Prostate gland (tissue), 2 donors: ENCODE data around the gene SLC23A1.

Experiments used
- POLR2A ChIP-seq: fragments of 450-650 bp; IDR thresholded peaks from one replicate; pipeline ENCODE4 v1.6.1; 2016; ENCODE audit warnings: antibody characterized with exemption, mild to moderate bottlenecking
- POLR2AphosphoS5 ChIP-seq: sonication (generic); formaldehyde crosslinking; IDR thresholded peaks from one replicate; pipeline ENCODE4 v1.6.1; 2017; ENCODE audit warnings: antibody characterized with exemption
- TF ChIP-seq, protein P1 (sequence below), 4 experiments: fragments of 200-600 bp in 2 of 4; fragments of 450-650 bp in 2 of 4; sonication (generic) in 2 of 4; IDR thresholded peaks; 1 replicate in 3 of 4; 2 replicates in 1 of 4; pipeline ENCODE4 v1.5.1; 2016 to 2019; ENCODE audit warnings: antibody characterized with exemption in 4 of 4, mild to moderate bottlenecking in 2 of 4, moderate library complexity in 2 of 4

DNA sequence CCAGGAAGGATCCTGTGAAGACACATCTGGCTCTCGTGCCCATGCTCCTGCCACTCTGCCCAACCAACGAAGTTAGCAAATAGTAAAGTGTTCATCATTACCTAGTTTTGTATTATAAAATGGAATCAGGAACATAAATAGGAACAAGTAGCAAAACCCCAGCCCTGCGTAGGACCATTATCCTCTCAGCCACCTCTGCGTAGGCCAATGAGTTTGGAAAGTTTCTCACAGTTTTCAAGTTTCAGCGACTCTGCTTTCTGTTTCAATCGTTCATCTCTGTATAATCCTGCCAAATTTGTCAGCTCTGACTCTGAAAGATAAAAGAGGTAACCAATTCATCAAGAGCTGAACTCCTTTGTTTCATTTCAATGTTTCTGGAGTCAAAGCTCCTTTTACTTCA, 30.9 kb upstream of the SLC23A1 start:
- TF ChIP-seq, protein P1, sequence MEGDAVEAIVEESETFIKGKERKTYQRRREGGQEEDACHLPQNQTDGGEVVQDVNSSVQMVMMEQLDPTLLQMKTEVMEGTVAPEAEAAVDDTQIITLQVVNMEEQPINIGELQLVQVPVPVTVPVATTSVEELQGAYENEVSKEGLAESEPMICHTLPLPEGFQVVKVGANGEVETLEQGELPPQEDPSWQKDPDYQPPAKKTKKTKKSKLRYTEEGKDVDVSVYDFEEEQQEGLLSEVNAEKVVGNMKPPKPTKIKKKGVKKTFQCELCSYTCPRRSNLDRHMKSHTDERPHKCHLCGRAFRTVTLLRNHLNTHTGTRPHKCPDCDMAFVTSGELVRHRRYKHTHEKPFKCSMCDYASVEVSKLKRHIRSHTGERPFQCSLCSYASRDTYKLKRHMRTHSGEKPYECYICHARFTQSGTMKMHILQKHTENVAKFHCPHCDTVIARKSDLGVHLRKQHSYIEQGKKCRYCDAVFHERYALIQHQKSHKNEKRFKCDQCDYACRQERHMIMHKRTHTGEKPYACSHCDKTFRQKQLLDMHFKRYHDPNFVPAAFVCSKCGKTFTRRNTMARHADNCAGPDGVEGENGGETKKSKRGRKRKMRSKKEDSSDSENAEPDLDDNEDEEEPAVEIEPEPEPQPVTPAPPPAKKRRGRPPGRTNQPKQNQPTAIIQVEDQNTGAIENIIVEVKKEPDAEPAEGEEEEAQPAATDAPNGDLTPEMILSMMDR (IDR thresholded peaks at IDR 0.05): no peak
- TF ChIP-seq POLR2A (no peak), POLR2AphosphoS5 (no peak)
